ENCODE measurements around the gene MADD. TPM values are rescaled to one million over a fixed set of nuclear protein-coding genes. Genes with fewer than 3 reads are reported as not detected.
A peak's percentile ranks its signal among the peaks of the same experiment; 100 is the strongest.

The MADD gene
- total RNA-seq, 4 donors from 2014 or later: 47.8 to 83.2 (median 72.9) TPM

GRCh38 chr11:47326198-47326597 lies 56.3 kb downstream of the MADD start:
- TF ChIP-seq CTCF (IDR thresholded peaks at IDR 0.05) (no peak), POLR2A (IDR thresholded peaks at IDR 0.05) (no peak)
- no peaks in the 10 kb centered on the region for H3K4me1 ChIP-seq
- H3K36me3 ChIP-seq: no peaks in the 10 kb centered on the region
- H3K4me3 ChIP-seq: no peak overlapping the region
- peak in 1 of 3 donors; percentile 32 for DNase-seq
- H3K9me3 ChIP-seq: no peaks in the 10 kb centered on the region
- H3K27ac ChIP-seq: no peak overlapping the region
- no peaks in the 10 kb centered on the region for H3K27me3 ChIP-seq

- DNase-seq: no peak
- H3K27ac ChIP-seq: no peak overlapping the region
- no peaks in the 10 kb centered on the region for H3K27me3 ChIP-seq
- H3K9me3 ChIP-seq: no peaks in the 10 kb centered on the region
- H3K4me3 ChIP-seq: no peak overlapping the region
- H3K4me1 ChIP-seq: no peaks in the 10 kb centered on the region
- no peaks in the 10 kb centered on the region for H3K36me3 ChIP-seq
- TF ChIP-seq CTCF (IDR thresholded peaks at IDR 0.05): no peak
- no peak for TF ChIP-seq POLR2A (IDR thresholded peaks at IDR 0.05)
These were observed 57.1 kb downstream of the MADD start for GRCh38 chr11:47327025-47327424.

- DNase-seq: no peak
- Histone ChIP-seq H3K27ac (peak overlapping the region in 1 of 4 donors; percentile 60), H3K9me3 (no peaks in the 10 kb centered on the region), H3K27me3 (no peaks in the 10 kb centered on the region), H3K36me3 (no peaks in the 10 kb centered on the region), H3K4me1 (no peaks in the 10 kb centered on the region), H3K4me3 (no peak overlapping the region)
- TF ChIP-seq POLR2A (IDR thresholded peaks at IDR 0.05): no peak
- no peak for TF ChIP-seq CTCF (IDR thresholded peaks at IDR 0.05)
These were observed 58.0 kb downstream of the MADD start for GRCh38 chr11:47327949-47328348.

- Histone ChIP-seq H3K27me3 (no peaks in the 10 kb centered on the region), H3K4me3 (no peak overlapping the region), H3K27ac (peak overlapping the region in 1 of 4 donors; percentile 60), H3K9me3 (no peaks in the 10 kb centered on the region), H3K36me3 (no peaks in the 10 kb centered on the region), H3K4me1 (no peaks in the 10 kb centered on the region)
- peak in 2 of 3 donors; percentile 53 to 68 for DNase-seq
- TF ChIP-seq CTCF (IDR thresholded peaks at IDR 0.05): peak in 1 of 6 experiments; percentile 22
- no peak for TF ChIP-seq POLR2A (IDR thresholded peaks at IDR 0.05)
These were observed 58.8 kb downstream of the MADD start for GRCh38 chr11:47328449-47329390.

- TF ChIP-seq CTCF (IDR thresholded peaks at IDR 0.05): no peak
- TF ChIP-seq POLR2A (IDR thresholded peaks at IDR 0.05): no peak
These were observed 59.6 kb downstream of the MADD start for GRCh38 chr11:47329431-47329986.

More at GRCh38 chr11:47329431-47329986, 59.6 kb downstream of the MADD start:
- Histone ChIP-seq H3K9me3 (no peaks in the 10 kb centered on the region), H3K27me3 (no peaks in the 10 kb centered on the region), H3K4me3 (no peak overlapping the region), H3K27ac (no peak overlapping the region), H3K4me1 (no peaks in the 10 kb centered on the region), H3K36me3 (no peaks in the 10 kb centered on the region)
- no peak for DNase-seq
